Breast epithelium (tissue), 3 donors: ENCODE data around the gene CLDND2.

ENCODE experiments used
- POLR2A ChIP-seq: fragments of 450-650 bp; IDR thresholded peaks from one replicate; pipeline ENCODE4 v1.6.1; 2016; ENCODE audit warnings: antibody characterized with exemption, mild to moderate bottlenecking, moderate library complexity
- TF ChIP-seq, protein P1 (sequence below), 3 donors: fragments of 450-650 bp; IDR thresholded peaks; one replicate each; pipeline ENCODE4 v1.5.1; 2016 to 2017; ENCODE audit warnings: antibody characterized with exemption in 3 of 3, mild to moderate bottlenecking in 3 of 3, moderate library complexity in 3 of 3

DNA sequence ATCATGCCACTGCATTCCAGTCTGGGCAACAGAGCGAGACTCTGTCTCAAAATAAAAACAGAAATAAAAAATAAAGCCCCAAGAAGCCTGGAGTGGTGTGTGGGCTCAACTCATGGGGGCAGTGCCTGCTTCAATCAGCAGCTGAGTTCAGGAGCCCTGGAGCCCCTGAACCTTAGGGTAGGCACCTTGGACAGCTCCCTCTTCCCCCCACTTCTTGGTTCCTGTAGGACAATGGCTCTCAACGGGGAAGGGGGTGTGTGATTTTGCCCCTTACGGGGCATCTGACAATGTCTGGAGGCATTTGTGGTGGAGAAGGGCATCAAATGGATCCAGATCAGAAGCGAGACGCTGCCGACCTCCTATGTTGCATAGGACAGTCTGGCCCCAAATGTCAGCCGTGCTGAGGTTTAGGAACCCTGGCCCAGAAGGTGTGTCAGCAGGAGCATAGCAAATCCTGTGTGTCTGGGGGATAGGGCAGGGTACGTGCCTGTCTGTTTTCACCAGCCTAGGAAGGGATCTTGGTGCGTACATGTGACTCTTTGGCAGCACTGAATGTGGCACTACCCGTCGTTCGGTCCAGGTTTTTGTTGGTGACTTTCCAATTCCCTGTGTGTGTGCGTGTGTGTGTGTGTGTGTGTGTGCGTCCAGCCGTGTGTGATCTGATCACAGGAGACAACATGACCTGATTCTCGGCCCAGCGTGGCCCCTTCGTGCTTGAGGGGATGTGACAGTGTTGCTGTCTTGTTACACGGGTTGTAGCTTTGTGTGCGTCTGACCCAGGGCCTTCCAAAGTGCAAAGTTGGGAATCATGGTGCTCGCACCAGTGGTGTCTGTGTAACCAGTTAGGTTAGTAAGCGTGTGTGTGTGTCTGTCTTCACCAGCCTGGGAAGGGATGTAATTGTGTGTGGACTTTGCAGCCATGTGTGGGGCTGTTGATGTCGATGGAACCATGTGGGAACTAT, 49.8 kb downstream of the CLDND2 start:
- TF ChIP-seq, protein P1, sequence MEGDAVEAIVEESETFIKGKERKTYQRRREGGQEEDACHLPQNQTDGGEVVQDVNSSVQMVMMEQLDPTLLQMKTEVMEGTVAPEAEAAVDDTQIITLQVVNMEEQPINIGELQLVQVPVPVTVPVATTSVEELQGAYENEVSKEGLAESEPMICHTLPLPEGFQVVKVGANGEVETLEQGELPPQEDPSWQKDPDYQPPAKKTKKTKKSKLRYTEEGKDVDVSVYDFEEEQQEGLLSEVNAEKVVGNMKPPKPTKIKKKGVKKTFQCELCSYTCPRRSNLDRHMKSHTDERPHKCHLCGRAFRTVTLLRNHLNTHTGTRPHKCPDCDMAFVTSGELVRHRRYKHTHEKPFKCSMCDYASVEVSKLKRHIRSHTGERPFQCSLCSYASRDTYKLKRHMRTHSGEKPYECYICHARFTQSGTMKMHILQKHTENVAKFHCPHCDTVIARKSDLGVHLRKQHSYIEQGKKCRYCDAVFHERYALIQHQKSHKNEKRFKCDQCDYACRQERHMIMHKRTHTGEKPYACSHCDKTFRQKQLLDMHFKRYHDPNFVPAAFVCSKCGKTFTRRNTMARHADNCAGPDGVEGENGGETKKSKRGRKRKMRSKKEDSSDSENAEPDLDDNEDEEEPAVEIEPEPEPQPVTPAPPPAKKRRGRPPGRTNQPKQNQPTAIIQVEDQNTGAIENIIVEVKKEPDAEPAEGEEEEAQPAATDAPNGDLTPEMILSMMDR (IDR thresholded peaks at IDR 0.05): no peak
- TF ChIP-seq POLR2A: no peak
